ENCODE results near the gene C5orf22.

Gene C5orf22
- total RNA-seq: 14.8 to 48.0 (median 34.7) reads per million in 9 experiments

GRCh38 chr5:31531888-31532547 is at the start of gene C5orf22, which contains the start of gene DROSHA:
Gene C5orf22 (plus strand): TSS chr5:31532301. CDS start chr5:31532393, 92 bp downstream.
Gene DROSHA (minus strand): TSS chr5:31532093. CDS start chr5:31529059, 3,034 bp downstream.
- Mint-ChIP-seq H3K4me3 (peak within 1 kb of the TSS; percentile 98 to 100), H3K27ac (peak within 1 kb of the TSS; percentile 96 to 97), H3K36me3 (ENCODE audit: insufficient read depth) (peaks cover 43% of the 10 kb centered on the region), H3K9me3 (no peaks in the 10 kb centered on the region), H3K4me1 (ENCODE audit: low read depth in 2 of 2) (peaks cover 38 to 50% of the 10 kb centered on the region in 2 donors), H3K27me3 (no peaks in the 10 kb centered on the region)
- peak; percentile 79 to 83 (median 82) for DNase-seq
- peak; percentile 94 for ATAC-seq (replicated peaks)

GRCh38 chr5:31485376-31486207 is 46.5 kb upstream of the C5orf22 start:
- Mint-ChIP-seq H3K27ac (peak overlapping the region in 1 of 2 donors; percentile 41), H3K4me3 (no peak overlapping the region), H3K4me1 (ENCODE audit: low read depth in 2 of 2) (peaks cover 1 to 6% of the 10 kb centered on the region in 2 donors), H3K36me3 (ENCODE audit: insufficient read depth) (peaks cover 61% of the 10 kb centered on the region), H3K9me3 (no peaks in the 10 kb centered on the region), H3K27me3 (no peaks in the 10 kb centered on the region)
- DNase-seq (no peak), ATAC-seq (replicated peaks) (no peak)

- ATAC-seq (replicated peaks): no peak
- H3K36me3 Mint-ChIP-seq (ENCODE audit: insufficient read depth): peaks cover 60% of the 10 kb centered on the region
Observed at GRCh38 chr5:31486441-31486840, 45.7 kb upstream of the C5orf22 start.

GRCh38 chr5:31487506-31487905 is 44.6 kb upstream of the C5orf22 start:
- no peaks in the 10 kb centered on the region for H3K27me3 Mint-ChIP-seq
- ATAC-seq (replicated peaks) (no peak), DNase-seq (no peak)
- H3K4me3 Mint-ChIP-seq: no peak overlapping the region
- H3K27ac Mint-ChIP-seq: peak overlapping the region in 1 of 2 donors; percentile 50
- H3K4me1 Mint-ChIP-seq (ENCODE audit: low read depth in 2 of 2): peaks cover 1 to 6% of the 10 kb centered on the region in 2 donors
- peaks cover 55% of the 10 kb centered on the region for H3K36me3 Mint-ChIP-seq (ENCODE audit: insufficient read depth)
- H3K9me3 Mint-ChIP-seq: no peaks in the 10 kb centered on the region

More at GRCh38 chr5:31486441-31486840, 45.7 kb upstream of the C5orf22 start:
- H3K27me3 Mint-ChIP-seq: no peaks in the 10 kb centered on the region
- no peak for DNase-seq
- peaks cover 1 to 6% of the 10 kb centered on the region in 2 donors for H3K4me1 Mint-ChIP-seq (ENCODE audit: low read depth in 2 of 2)
- H3K9me3 Mint-ChIP-seq: no peaks in the 10 kb centered on the region
- H3K27ac Mint-ChIP-seq: peak overlapping the region in 1 of 2 donors; percentile 41
- H3K4me3 Mint-ChIP-seq: no peak overlapping the region

- Mint-ChIP-seq H3K4me3 (no peak overlapping the region), H3K4me1 (ENCODE audit: low read depth in 2 of 2) (no peaks in the 10 kb centered on the region), H3K36me3 (ENCODE audit: insufficient read depth) (peaks cover 47% of the 10 kb centered on the region), H3K27me3 (no peaks in the 10 kb centered on the region), H3K9me3 (no peaks in the 10 kb centered on the region), H3K27ac (no peak overlapping the region)
- no peak for ATAC-seq (replicated peaks)
- DNase-seq: no peak
Observed at GRCh38 chr5:31492869-31493268, 39.2 kb upstream of the C5orf22 start.

GRCh38 chr5:31495336-31495735 is 36.8 kb upstream of the C5orf22 start:
- Mint-ChIP-seq H3K4me3 (no peak overlapping the region), H3K27ac (no peak overlapping the region), H3K27me3 (no peaks in the 10 kb centered on the region), H3K4me1 (ENCODE audit: low read depth in 2 of 2) (peaks cover 0 to 3% of the 10 kb centered on the region in 2 donors), H3K36me3 (ENCODE audit: insufficient read depth) (peaks cover 47% of the 10 kb centered on the region), H3K9me3 (no peaks in the 10 kb centered on the region)
- DNase-seq: no peak
- ATAC-seq (replicated peaks): no peak

- DNase-seq (no peak), ATAC-seq (replicated peaks) (no peak)
- no peaks in the 10 kb centered on the region for H3K9me3 Mint-ChIP-seq
- peaks cover 46% of the 10 kb centered on the region for H3K36me3 Mint-ChIP-seq (ENCODE audit: insufficient read depth)
- H3K27ac Mint-ChIP-seq: no peak overlapping the region
- peaks cover 0 to 3% of the 10 kb centered on the region in 2 donors for H3K4me1 Mint-ChIP-seq (ENCODE audit: low read depth in 2 of 2)
- H3K27me3 Mint-ChIP-seq: no peaks in the 10 kb centered on the region
- no peak overlapping the region for H3K4me3 Mint-ChIP-seq
Observed at GRCh38 chr5:31496301-31496700, 35.8 kb upstream of the C5orf22 start.

GRCh38 chr5:31496891-31497290 is 35.2 kb upstream of the C5orf22 start:
- Mint-ChIP-seq H3K27ac (no peak overlapping the region), H3K4me3 (no peak overlapping the region), H3K9me3 (no peaks in the 10 kb centered on the region), H3K36me3 (ENCODE audit: insufficient read depth) (peaks cover 40% of the 10 kb centered on the region), H3K4me1 (ENCODE audit: low read depth in 2 of 2) (peaks cover 0 to 3% of the 10 kb centered on the region in 2 donors), H3K27me3 (no peaks in the 10 kb centered on the region)
- no peak for ATAC-seq (replicated peaks)
- DNase-seq: no peak

- no peak for DNase-seq
- Mint-ChIP-seq H3K27me3 (no peaks in the 10 kb centered on the region), H3K9me3 (no peaks in the 10 kb centered on the region), H3K4me1 (ENCODE audit: low read depth in 2 of 2) (peaks cover 0 to 3% of the 10 kb centered on the region in 2 donors), H3K4me3 (no peak overlapping the region), H3K36me3 (ENCODE audit: insufficient read depth) (peaks cover 45% of the 10 kb centered on the region), H3K27ac (no peak overlapping the region)
- no peak for ATAC-seq (replicated peaks)
Observed at GRCh38 chr5:31500256-31500655, 31.8 kb upstream of the C5orf22 start.

GRCh38 chr5:31502506-31502905 is 29.6 kb upstream of the C5orf22 start:
- no peak overlapping the region for H3K27ac Mint-ChIP-seq
- DNase-seq: no peak
- H3K4me3 Mint-ChIP-seq: no peak overlapping the region
- H3K27me3 Mint-ChIP-seq: no peaks in the 10 kb centered on the region
- H3K4me1 Mint-ChIP-seq (ENCODE audit: low read depth in 2 of 2): peaks cover 0 to 3% of the 10 kb centered on the region in 2 donors
- H3K9me3 Mint-ChIP-seq: no peaks in the 10 kb centered on the region
- ATAC-seq (replicated peaks): no peak
- peaks cover 56% of the 10 kb centered on the region for H3K36me3 Mint-ChIP-seq (ENCODE audit: insufficient read depth)

- Mint-ChIP-seq H3K4me1 (ENCODE audit: low read depth in 2 of 2) (no peaks in the 10 kb centered on the region), H3K4me3 (no peak overlapping the region), H3K27ac (no peak overlapping the region), H3K36me3 (ENCODE audit: insufficient read depth) (peaks cover 60% of the 10 kb centered on the region), H3K9me3 (no peaks in the 10 kb centered on the region), H3K27me3 (no peaks in the 10 kb centered on the region)
- ATAC-seq (replicated peaks) (no peak), DNase-seq (no peak)
Observed at GRCh38 chr5:31504529-31504928, 27.6 kb upstream of the C5orf22 start.

- Mint-ChIP-seq H3K36me3 (ENCODE audit: insufficient read depth) (peaks cover 72% of the 10 kb centered on the region), H3K9me3 (no peaks in the 10 kb centered on the region)
Observed at GRCh38 chr5:31511305-31511704, 20.8 kb upstream of the C5orf22 start.

GRCh38 chr5:31516802-31517201 is 15.3 kb upstream of the C5orf22 start:
- Mint-ChIP-seq H3K4me3 (no peak overlapping the region), H3K36me3 (ENCODE audit: insufficient read depth) (peaks cover 54% of the 10 kb centered on the region), H3K27ac (peak overlapping the region in 1 of 2 donors; percentile 25), H3K4me1 (ENCODE audit: low read depth in 2 of 2) (peaks cover 2 to 11% of the 10 kb centered on the region in 2 donors), H3K9me3 (no peaks in the 10 kb centered on the region), H3K27me3 (no peaks in the 10 kb centered on the region)
- no peak for DNase-seq
- ATAC-seq (replicated peaks): no peak

More at GRCh38 chr5:31511305-31511704, 20.8 kb upstream of the C5orf22 start:
- Mint-ChIP-seq H3K27me3 (no peaks in the 10 kb centered on the region), H3K4me1 (ENCODE audit: low read depth in 2 of 2) (peaks cover 2 to 4% of the 10 kb centered on the region in 2 donors), H3K4me3 (no peak overlapping the region), H3K27ac (no peak overlapping the region)
- no peak for DNase-seq
- no peak for ATAC-seq (replicated peaks)

Measured in effector memory CD8-positive, alpha-beta T cell (primary cell).